Left lung (tissue), 10 donors: ENCODE data around the gene TMEM192. TPM values are rescaled to one million over a fixed set of nuclear protein-coding genes. Genes with fewer than 3 reads are reported as not detected.
"Not testable (repeated sequence)": the region's sequence is repeated elsewhere in the genome, so short reads cannot be mapped to it uniquely, and the experiment has no call there.

Experiments
- ATAC-seq: fragments of 200-7000 bp; cut with Tn5 transposase; one replicate; pipeline ENCODE4 v1.9.1; 2020; ENCODE audit warnings: moderate library complexity
- DNase-seq, 4 donors: peaks; one replicate each; pipeline ENCODE4 v3.0.0-alpha.2; 2013 to 2020
- H3K27ac ChIP-seq, 2 donors: fragments of 200-600 bp; sonication (generic) in 1 of 2; one replicate each; pipeline versions ENCODE4 v1.5.0 to v1.8.0; 2020 to 2021
- H3K27me3 ChIP-seq, 2 donors: fragments of 200-600 bp; sonication (generic) in 1 of 2; one replicate each; pipeline versions ENCODE4 v1.5.0 to v1.8.0; 2020 to 2021
- H3K36me3 ChIP-seq, 2 donors: fragments of 200-600 bp; sonication (generic) in 1 of 2; one replicate each; pipeline versions ENCODE4 v1.5.0 to v1.8.0; 2020 to 2021
- H3K4me1 ChIP-seq, 2 donors: fragments of 200-600 bp; one replicate each; pipeline ENCODE4 v1.8.0; 2021
- H3K4me3 ChIP-seq, 2 donors: fragments of 200-600 bp; sonication (generic) in 1 of 2; one replicate each; pipeline versions ENCODE4 v1.5.0 to v1.8.0; 2020 to 2021; ENCODE audit warnings: mild to moderate bottlenecking in 1 of 2
- H3K9me3 ChIP-seq, 2 donors: fragments of 200-600 bp; sonication (generic) in 1 of 2; one replicate each; pipeline versions ENCODE4 v1.5.0 to v1.8.0; 2020 to 2021
- intact Hi-C, 2 donors: fragments of 100-400 bp; cut with DNase I; formaldehyde crosslinking; loops; one replicate each; pipeline versions ENCODE4 v1.11.2 to v1.14.2; 2022
- polyA plus RNA-seq, 6 donors: library from polyadenylated mRNA; unstranded; fragments of 120-200 nt; gene quantifications; one replicate each; pipeline ENCODE4 v1.2.1, GENCODE V29; 2013; ENCODE audit not compliant: insufficient read length in 6 of 6
- total RNA-seq, 2 donors: library from RNA; stranded (reverse); fragmentation: NEBNext Ultra II Directional; extraction: Animal tissue kit (Norgen Biotek cat#: 25700); gene quantifications; one replicate each; pipeline ENCODE4 v1.2.1, GENCODE V29; 2021
- TF ChIP-seq, protein P1 (sequence below), 2 donors: fragments of 200-600 bp; sonication (generic) in 1 of 2; IDR thresholded peaks; one replicate each; pipeline versions ENCODE4 v1.5.0 to v1.8.0; 2021; ENCODE audit warnings: antibody characterized with exemption in 2 of 2
- donor health status: DM: no; HTN: yes; CAD: no.
- donor health status: DM: no; HTN: no; CAD: no.

TMEM192 gene
- total and polyA plus RNA-seq, 8 donors, result 16.8 to 25.8 (median 19.6) TPM

DNA sequence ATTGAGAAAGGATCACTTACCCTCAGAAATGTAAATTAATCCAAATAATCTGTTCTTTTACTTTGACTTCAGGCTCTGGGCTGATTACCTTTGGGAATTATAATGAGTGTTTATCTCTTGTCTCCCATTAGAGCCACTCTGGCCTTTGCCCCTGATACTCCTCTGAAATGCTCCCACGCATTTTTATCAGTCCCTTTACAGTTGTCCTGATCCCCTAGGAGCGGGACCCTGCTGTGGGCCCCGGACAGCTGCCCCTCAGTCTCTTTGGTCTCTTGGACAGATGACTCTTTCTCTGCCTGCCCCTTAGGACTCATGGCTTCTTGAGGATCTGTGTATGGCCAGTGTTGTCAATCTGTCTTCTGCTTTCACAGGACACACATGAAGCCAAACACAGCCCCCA lies 60.0 kb downstream of the TMEM192 start:
- Histone ChIP-seq H3K27ac (no peak overlapping the region), H3K4me3 (no peak overlapping the region), H3K4me1 (no peaks in the 10 kb centered on the region), H3K36me3 (no peaks in the 10 kb centered on the region), H3K27me3 (no peaks in the 10 kb centered on the region), H3K9me3 (no peaks in the 10 kb centered on the region)
- no peak for DNase-seq
- TF ChIP-seq, protein P1, sequence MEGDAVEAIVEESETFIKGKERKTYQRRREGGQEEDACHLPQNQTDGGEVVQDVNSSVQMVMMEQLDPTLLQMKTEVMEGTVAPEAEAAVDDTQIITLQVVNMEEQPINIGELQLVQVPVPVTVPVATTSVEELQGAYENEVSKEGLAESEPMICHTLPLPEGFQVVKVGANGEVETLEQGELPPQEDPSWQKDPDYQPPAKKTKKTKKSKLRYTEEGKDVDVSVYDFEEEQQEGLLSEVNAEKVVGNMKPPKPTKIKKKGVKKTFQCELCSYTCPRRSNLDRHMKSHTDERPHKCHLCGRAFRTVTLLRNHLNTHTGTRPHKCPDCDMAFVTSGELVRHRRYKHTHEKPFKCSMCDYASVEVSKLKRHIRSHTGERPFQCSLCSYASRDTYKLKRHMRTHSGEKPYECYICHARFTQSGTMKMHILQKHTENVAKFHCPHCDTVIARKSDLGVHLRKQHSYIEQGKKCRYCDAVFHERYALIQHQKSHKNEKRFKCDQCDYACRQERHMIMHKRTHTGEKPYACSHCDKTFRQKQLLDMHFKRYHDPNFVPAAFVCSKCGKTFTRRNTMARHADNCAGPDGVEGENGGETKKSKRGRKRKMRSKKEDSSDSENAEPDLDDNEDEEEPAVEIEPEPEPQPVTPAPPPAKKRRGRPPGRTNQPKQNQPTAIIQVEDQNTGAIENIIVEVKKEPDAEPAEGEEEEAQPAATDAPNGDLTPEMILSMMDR (IDR thresholded peaks at IDR 0.05), result no peak
- intact Hi-C loops, result no loop called here
- ATAC-seq, result no peak

DNA sequence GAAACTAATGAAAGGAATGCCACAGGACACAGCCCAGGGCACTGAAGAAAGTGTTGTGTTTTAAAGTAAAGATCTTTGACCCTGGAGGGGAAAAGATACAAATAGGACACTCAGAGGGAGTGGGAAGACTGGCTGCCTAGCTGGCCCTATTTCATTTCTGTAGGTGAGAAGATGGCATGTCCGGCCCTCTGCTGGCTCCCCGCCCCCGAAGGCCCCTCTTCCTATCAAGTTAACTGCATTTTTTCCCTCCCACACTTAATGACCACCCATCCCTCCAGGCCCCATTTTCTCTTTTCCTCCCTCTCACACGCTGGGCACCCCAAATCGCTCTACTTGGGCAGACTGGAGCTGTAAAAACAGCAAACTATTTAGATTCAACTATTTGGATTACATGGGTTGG lies 64.5 kb downstream of the TMEM192 start:
- DNase-seq, result no peak
- intact Hi-C loops, result no loop called here
- no peak for ATAC-seq
- TF ChIP-seq, protein P1 (IDR thresholded peaks at IDR 0.05), result no peak
- no peaks in the 10 kb centered on the region for H3K36me3 ChIP-seq
- no peaks in the 10 kb centered on the region for H3K4me1 ChIP-seq
- H3K9me3 ChIP-seq, result no peaks in the 10 kb centered on the region
- H3K27me3 ChIP-seq, result no peaks in the 10 kb centered on the region
- H3K27ac ChIP-seq, result no peak overlapping the region
- no peak overlapping the region for H3K4me3 ChIP-seq

DNA sequence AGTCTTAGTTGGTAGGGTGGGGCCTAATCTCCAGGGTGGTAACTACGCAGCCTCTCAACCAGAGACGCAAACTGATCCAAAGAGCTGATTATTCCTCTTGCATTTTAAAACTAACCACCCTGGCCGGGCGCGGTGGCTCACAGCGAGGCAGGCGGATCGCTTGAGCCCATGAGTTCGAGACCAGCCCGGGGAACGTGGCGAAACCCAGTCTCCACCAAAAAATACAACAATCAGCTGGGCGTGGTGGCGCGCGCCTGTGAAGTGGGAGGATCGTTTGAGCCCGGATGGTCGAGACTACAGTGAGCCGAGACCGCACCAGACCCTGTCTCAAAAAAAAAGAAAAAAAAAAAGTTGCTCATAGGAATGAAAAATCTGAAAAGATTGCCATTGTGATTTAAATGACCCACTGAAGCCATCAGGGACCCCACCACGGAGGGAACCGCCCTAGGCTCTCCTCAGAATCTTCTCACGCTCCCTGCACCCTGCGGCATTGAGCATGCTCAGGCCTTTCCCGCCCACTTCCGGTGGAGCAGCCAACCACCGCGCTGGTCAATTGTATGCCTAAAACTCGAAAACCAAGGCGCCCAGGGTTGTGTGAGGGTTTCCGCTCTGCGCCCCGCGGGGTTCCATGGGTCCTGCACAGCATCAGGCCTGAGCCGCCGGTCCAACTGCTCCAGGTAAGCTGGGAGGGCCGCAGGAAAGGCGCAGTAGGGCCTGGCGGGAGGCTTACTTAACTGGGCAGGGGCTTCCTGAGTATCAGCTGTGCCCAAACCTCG lies 81.0 kb downstream of the TMEM192 start, which contains the start of gene TRIM60:
TRIM60 (plus strand) TSS at position 564 of the 776 bp plus-strand sequence. CDS start 8,074 bp downstream, outside the sequence.
- TF ChIP-seq, protein P1 (IDR thresholded peaks at IDR 0.05), result no peak
- H3K9me3 ChIP-seq, result no peaks in the 10 kb centered on the region
- ATAC-seq (no peak), DNase-seq (no peak)
- H3K4me1 ChIP-seq, result no peaks in the 10 kb centered on the region
- no peak within 1 kb of the TSS for H3K27ac ChIP-seq
- intact Hi-C loops, result no loop called here
- no peaks in the 10 kb centered on the region for H3K36me3 ChIP-seq
- no peak within 1 kb of the TSS for H3K4me3 ChIP-seq
- no peaks in the 10 kb centered on the region for H3K27me3 ChIP-seq

DNA sequence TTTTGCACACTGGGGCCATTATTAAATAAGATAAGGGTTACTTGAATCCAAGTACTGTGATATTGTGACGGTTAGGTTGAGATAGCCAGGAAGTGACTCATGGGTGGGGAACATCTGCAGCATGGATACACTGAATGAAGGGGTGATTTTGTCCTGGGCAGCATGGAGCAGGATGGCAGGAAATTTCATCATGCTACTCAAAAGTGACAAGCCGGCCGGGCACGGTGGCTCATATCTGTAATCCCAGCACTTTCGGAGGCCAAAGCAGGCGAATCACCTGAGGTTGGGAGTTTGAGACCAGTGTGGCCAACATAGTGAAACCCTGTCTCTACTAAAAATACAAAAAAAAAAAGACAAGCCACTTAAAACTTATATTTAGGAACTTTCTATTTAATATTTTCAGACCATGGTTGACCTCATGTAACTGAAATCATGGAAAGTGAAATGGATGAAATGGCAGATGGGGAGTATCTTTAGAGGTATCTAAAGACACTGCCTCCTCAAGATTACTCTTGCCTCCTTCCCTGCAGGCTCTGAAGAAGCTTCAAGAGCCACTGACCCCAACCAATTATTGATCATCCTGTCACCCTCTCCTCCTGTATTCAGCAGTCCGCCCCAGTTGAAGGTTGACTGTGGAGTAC lies 84.8 kb downstream of the TMEM192 start:
- TF ChIP-seq, protein P1 (IDR thresholded peaks at IDR 0.05), result no peak
- no peaks in the 10 kb centered on the region for H3K27me3 ChIP-seq
- ATAC-seq, result no peak
- no peaks in the 10 kb centered on the region for H3K4me1 ChIP-seq
- H3K27ac ChIP-seq, result no peak overlapping the region
- intact Hi-C loops, result no loop called here
- no peak for DNase-seq
- no peaks in the 10 kb centered on the region for H3K9me3 ChIP-seq
- no peaks in the 10 kb centered on the region for H3K36me3 ChIP-seq
- no peak overlapping the region for H3K4me3 ChIP-seq

DNA sequence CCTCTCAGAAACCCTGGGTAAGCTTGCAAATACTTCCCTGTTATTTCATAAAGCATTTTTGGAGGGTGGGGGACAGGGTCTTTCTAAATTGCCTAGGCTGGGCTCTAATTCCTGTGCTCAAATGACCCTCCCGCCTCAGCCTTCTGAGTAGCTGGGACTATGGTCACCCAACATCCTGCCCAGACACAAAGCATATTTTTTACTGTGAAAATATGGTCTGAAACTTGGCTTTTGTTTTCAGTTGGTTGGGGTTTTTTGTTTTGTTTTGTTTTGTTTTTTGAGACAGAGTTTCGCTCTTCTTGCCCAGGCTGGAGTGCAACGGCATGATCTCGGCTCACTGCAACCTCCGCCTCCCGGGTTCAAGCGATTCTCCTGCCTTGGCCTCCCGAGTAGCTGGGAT lies 86.9 kb downstream of the TMEM192 start:
- not testable (repeated sequence) for ATAC-seq

More for the DNA sequence above, 86.9 kb downstream of the TMEM192 start:
- H3K36me3 ChIP-seq, DNase-seq, H3K9me3 ChIP-seq, intact Hi-C loops, H3K27me3 ChIP-seq, H3K4me3 ChIP-seq, H3K4me1 ChIP-seq, H3K27ac ChIP-seq: not testable (repeated sequence)

Other genes starting within 250 kb of the TMEM192 start
- gene APELA, start 235.7 kb downstream of the TMEM192 start, total RNA-seq, result under 1 TPM; 0.18 to 0.44 TPM
- gene APELA, start 235.7 kb downstream of the TMEM192 start, polyA plus RNA-seq, result under 1 TPM in 5 of 6 donors, not detected in 1; 0.18 to 0.38 (median 0.28) TPM
- gene TRIM61, start 135.2 kb downstream of the TMEM192 start, total RNA-seq, result 1 to 10 TPM; 1.5 to 3.1 TPM
- gene TRIM61, start 135.2 kb downstream of the TMEM192 start, polyA plus RNA-seq, result 1 to 10 TPM; 4.9 to 6.4 (median 5.5) TPM
- not detected for gene TRIM60, start 80.9 kb downstream of the TMEM192 start, total RNA-seq
- gene TRIM60, start 80.9 kb downstream of the TMEM192 start, polyA plus RNA-seq, result not detected
- gene TRIM75, start 59.0 kb downstream of the TMEM192 start, total RNA-seq, result not detected
- gene TRIM75, start 59.0 kb downstream of the TMEM192 start, polyA plus RNA-seq, result not detected
- 10 to 100 TPM; 32.9 to 53.4 TPM for gene KLHL2, start 94.7 kb upstream of the TMEM192 start, total RNA-seq
- gene KLHL2, start 94.7 kb upstream of the TMEM192 start, polyA plus RNA-seq, result 10 to 100 TPM; 16.2 to 22.2 (median 17.8) TPM
- gene MSMO1, start 214.8 kb upstream of the TMEM192 start, total RNA-seq, result 100 to 1,000 TPM; 119 to 270 TPM
- 10 to 100 TPM; 26.0 to 42.0 (median 31.9) TPM for gene MSMO1, start 214.8 kb upstream of the TMEM192 start, polyA plus RNA-seq